H1 (cell line): Measurements from ENCODE around the gene P2RX6. TPM values are rescaled to one million over a fixed set of nuclear protein-coding genes. Genes with fewer than 3 reads are reported as not detected.

Source experiments
- CTCF ChIA-PET: fragments of 300-600 bp; sonication (Branson Sonifier 250); formaldehyde crosslinking; loops from one replicate; lab custom pipeline; 2021; ENCODE audit not compliant: partially characterized antibody; lab: Charles Lee
- POLR2A ChIA-PET: fragments of 300-600 bp; sonication (Branson Sonifier 250); formaldehyde crosslinking; loops from one replicate; lab custom pipeline; 2021; ENCODE audit warnings: inconsistent platforms; ENCODE audit not compliant: partially characterized antibody; lab: Charles Lee
- DNase-seq, 2 experiments: peaks; one replicate each; pipeline versions ENCODE4 v3.0.0 to v3.0.0-alpha.2; 2010 to 2022; ENCODE audit warnings: low spot score in 2 of 2, low read depth in 1 of 2, mixed read lengths in 1 of 2
- FAIRE-seq: peaks from 2 replicates; lab custom pipeline; 2011; peaks lifted over from hg19 to GRCh38; lab: Jason Lieb, UNC
- H2AFZ ChIP-seq: 2 replicates; pipeline ENCODE4 v1.8.1; 2012; ENCODE audit warnings: low read length, inconsistent platforms
- H2AK5ac ChIP-seq: 2 replicates; pipeline ENCODE4 v1.6.1; 2013; ENCODE audit warnings: low read depth, low read length
- H2BK120ac ChIP-seq: replicated peaks from 2 replicates; pipeline ENCODE3; 2013; ENCODE audit warnings: low read depth, low read length, inconsistent platforms
- H2BK12ac ChIP-seq: 2 replicates; pipeline ENCODE4 v1.6.1; 2013; ENCODE audit warnings: low read depth, low read length
- H2BK15ac ChIP-seq: 2 replicates; pipeline ENCODE4 v1.6.1; 2013; ENCODE audit warnings: low read length
- H2BK20ac ChIP-seq: 2 replicates; pipeline ENCODE4 v1.6.1; 2013; ENCODE audit warnings: low read length
- H2BK5ac ChIP-seq: 2 replicates; pipeline ENCODE4 v1.6.1; 2013; ENCODE audit warnings: low read depth, low read length
- H3K14ac ChIP-seq: 2 replicates; pipeline ENCODE4 v1.6.1; 2013; ENCODE audit warnings: inconsistent platforms; ENCODE audit not compliant: insufficient read length
- H3K18ac ChIP-seq: 2 replicates; pipeline ENCODE4 v1.6.1; 2013; ENCODE audit warnings: low read length; ENCODE audit errors: extremely low read depth
- H3K23ac ChIP-seq: 2 replicates; pipeline ENCODE4 v1.6.1; 2013; ENCODE audit warnings: inconsistent platforms; ENCODE audit not compliant: insufficient read length
- H3K23me2 ChIP-seq: 2 replicates; pipeline ENCODE4 v1.6.1; 2013; ENCODE audit warnings: low read depth, low read length
- H3K27ac ChIP-seq: 2 replicates; pipeline ENCODE4 v1.6.1; 2011; ENCODE audit warnings: low read depth, low read length, inconsistent platforms
- H3K27me3 ChIP-seq, 4 experiments: replicated peaks in 1 of 4; 1 replicate in 1 of 4; 2 replicates in 3 of 4; pipeline versions ENCODE4 v1.6.1 to v1.8.1; 2011 to 2013; ENCODE audit warnings: low read length in 3 of 4, mild to moderate bottlenecking in 3 of 4, inconsistent platforms in 2 of 4, mixed read lengths in 2 of 4, moderate library complexity in 1 of 4; ENCODE audit not compliant: control insufficient read depth in 3 of 4, insufficient read depth in 3 of 4; ENCODE audit errors: extremely low read depth in 1 of 4
- H3K36me3 ChIP-seq, 4 experiments: 2 replicates each; pipeline versions ENCODE4 v1.6.1 to v1.8.1; 2011 to 2013; ENCODE audit warnings: mild to moderate bottlenecking in 4 of 4, low read length in 3 of 4, moderate library complexity in 2 of 4, control low read depth in 1 of 4, inconsistent platforms in 1 of 4; ENCODE audit not compliant: insufficient read depth in 4 of 4, control insufficient read depth in 2 of 4
- H3K4ac ChIP-seq: replicated peaks from 2 replicates; pipeline ENCODE3; 2013; ENCODE audit warnings: low read length, low read depth, mixed read lengths, inconsistent platforms; ENCODE audit not compliant: insufficient read length
- H3K4me1 ChIP-seq, 4 experiments: replicated peaks in 1 of 4; 1 replicate in 1 of 4; 2 replicates in 3 of 4; pipeline versions ENCODE4 v1.6.1 to v1.8.1; 2011 to 2013; ENCODE audit warnings: low read length in 3 of 4, inconsistent platforms in 2 of 4, mixed read lengths in 1 of 4; ENCODE audit not compliant: insufficient read depth in 4 of 4, control insufficient read depth in 3 of 4
- H3K4me2 ChIP-seq, 2 experiments: 2 replicates each; pipeline versions ENCODE4 v1.6.1 to v1.8.1; 2011 to 2013; ENCODE audit warnings: low read depth in 2 of 2, low read length in 2 of 2, control low read depth in 1 of 2, inconsistent platforms in 1 of 2, mild to moderate bottlenecking in 1 of 2; ENCODE audit not compliant: insufficient read depth in 1 of 2
- H3K4me3 ChIP-seq, 4 experiments: fragments of 200-600, 300-600 bp in 1 of 4; sonication (generic), shearing (Covaris generic), sonication (Bioruptor Twin) in 1 of 4; 2 replicates each; pipeline versions ENCODE4 v1.5.1 to v1.8.1; 2011 to 2016; ENCODE audit warnings: low read length in 4 of 4, low read depth in 3 of 4, control low read depth in 2 of 4, inconsistent platforms in 2 of 4, mild to moderate bottlenecking in 2 of 4, mixed read lengths in 1 of 4, moderate library complexity in 1 of 4; ENCODE audit not compliant: insufficient read depth in 2 of 4; ENCODE audit errors: extremely low read depth in 1 of 4
- H3K56ac ChIP-seq: replicated peaks from 2 replicates; pipeline ENCODE3; 2013; ENCODE audit warnings: low read depth, mild to moderate bottlenecking, mixed read lengths, low read length, inconsistent platforms; ENCODE audit not compliant: insufficient read length
- H3K79me1 ChIP-seq: 2 replicates; pipeline ENCODE4 v1.6.1; 2013; ENCODE audit warnings: low read depth, low read length, control low read depth
- H3K79me2 ChIP-seq, 2 experiments: 2 replicates each; pipeline versions ENCODE4 v1.6.1 to v1.8.1; 2012 to 2013; ENCODE audit warnings: low read length in 2 of 2, mild to moderate bottlenecking in 2 of 2, inconsistent platforms in 1 of 2; ENCODE audit not compliant: insufficient read depth in 2 of 2, control insufficient read depth in 1 of 2
- H3K9ac ChIP-seq, 4 experiments: replicated peaks in 1 of 4; 1 replicate in 1 of 4; 2 replicates in 3 of 4; pipeline versions ENCODE4 v1.6.1 to v1.8.1; 2011 to 2013; ENCODE audit warnings: low read depth in 3 of 4, low read length in 3 of 4, control low read depth in 2 of 4, mild to moderate bottlenecking in 2 of 4, moderate library complexity in 2 of 4, inconsistent platforms in 1 of 4; ENCODE audit errors: extremely low read depth in 1 of 4
- H3K9me3 ChIP-seq, 2 experiments: 2 replicates each; pipeline versions ENCODE4 v1.6.1 to v1.8.1; 2012 to 2013; ENCODE audit warnings: mild to moderate bottlenecking in 2 of 2, moderate library complexity in 2 of 2, control low read depth in 1 of 2, inconsistent platforms in 1 of 2, low read depth in 1 of 2, low read length in 1 of 2, mixed read lengths in 1 of 2; ENCODE audit not compliant: insufficient read depth in 2 of 2
- H4K20me1 ChIP-seq, 2 experiments: replicated peaks in 1 of 2; 2 replicates each; pipeline versions ENCODE3 to v1.8.1; 2011 to 2013; ENCODE audit warnings: inconsistent platforms in 2 of 2, low read length in 2 of 2, mild to moderate bottlenecking in 1 of 2; ENCODE audit not compliant: insufficient read depth in 2 of 2, control insufficient read depth in 1 of 2
- H4K5ac ChIP-seq: 2 replicates; pipeline ENCODE4 v1.6.1; 2013; ENCODE audit warnings: low read length, low read depth, mixed read lengths, inconsistent platforms; ENCODE audit not compliant: insufficient read length
- H4K8ac ChIP-seq: 2 replicates; pipeline ENCODE4 v1.8.0; 2013; ENCODE audit warnings: mild to moderate bottlenecking, moderate library complexity, low read length, inconsistent platforms; ENCODE audit not compliant: insufficient read depth; ENCODE audit errors: extremely low read depth
- H4K91ac ChIP-seq: replicated peaks from 2 replicates; pipeline ENCODE3; 2013; ENCODE audit warnings: low read length, mixed read lengths, inconsistent platforms; ENCODE audit not compliant: insufficient read length
- CEBPB ChIP-seq: IDR thresholded peaks from 2 replicates; pipeline ENCODE4 v1.6.1; 2012; ENCODE audit warnings: low read depth, low read length
- CHD2 ChIP-seq: IDR thresholded peaks from 2 replicates; pipeline ENCODE4 v1.6.1; 2012; ENCODE audit warnings: low read length, improper control_type of control experiment
- JUND ChIP-seq: IDR thresholded peaks from 2 replicates; pipeline ENCODE4 v1.6.1; 2011; ENCODE audit warnings: mild to moderate bottlenecking, improper control_type of control experiment, low read length
- KDM5A ChIP-seq: fragments of 200-600 bp; IDR thresholded peaks from 2 replicates; pipeline ENCODE4 v1.7.1; 2012; ENCODE audit warnings: mild to moderate bottlenecking, low read length, inconsistent platforms, mixed read lengths
- SIN3A ChIP-seq, 2 experiments: IDR thresholded peaks in 1 of 2; conservative IDR thresholded peaks in 1 of 2; 2 replicates each; pipeline ENCODE4 v1.6.1; 2011 to 2012; ENCODE audit warnings: low read length in 2 of 2, improper control_type of control experiment in 1 of 2, low read depth in 1 of 2, mild to moderate bottlenecking in 1 of 2
- SIRT6 ChIP-seq: IDR thresholded peaks from one replicate; pipeline ENCODE4 v1.7.1; 2012; ENCODE audit warnings: low read length, inconsistent platforms
- SIX5 ChIP-seq: IDR thresholded peaks from 2 replicates; pipeline ENCODE4 v1.6.1; 2011; ENCODE audit warnings: mild to moderate bottlenecking, low read depth, low read length
- WGBS, 2 experiments: shearing (Covaris generic) in 1 of 2; methylation state at CpG; one replicate each; pipeline versions ENCODE4 v1.1.6 to v1.1.7; 2013 to 2015; ENCODE audit warnings: low lambda C conversion rate in 2 of 2, mixed read lengths in 2 of 2, inconsistent platforms in 1 of 2, low coverage in 1 of 2, missing lambda C conversion rate in 1 of 2; ENCODE audit not compliant: insufficient replicate concordance in 2 of 2, insufficient coverage in 1 of 2, insufficient read length in 1 of 2; ENCODE audit errors: extremely low coverage in 1 of 2, missing lambda C conversion rate in 1 of 2; 5-methylcytosine and 5-hydroxymethylcytosine counted together
- polyA plus RNA-seq, 7 experiments: library from polyadenylated mRNA; depleted of rRNA in 3 of 7; stranded (reverse) in 5 of 7; unstranded in 2 of 7; fragments of >200 nt in 5 of 7; fragments of 200-250 nt in 2 of 7; gene quantifications; 1 replicate in 5 of 7; 2 replicates in 1 of 7; 4 replicates in 1 of 7; pipeline versions ENCODE4 v1.2.1 to v1.2.3, GENCODE V29; 2011 to 2013; ENCODE audit warnings: missing spikeins in 2 of 7, mixed read lengths in 2 of 7
- total RNA-seq: library from RNA; stranded (reverse); fragmentation: NEBNext Ultra II Directional; extraction: Animal tissue kit (Norgen Biotek cat#: 25700); gene quantifications from 2 replicates; pipeline ENCODE4 v1.2.1, GENCODE V29; 2021
- TF ChIP-seq, protein P1 (sequence below): IDR thresholded peaks from 2 replicates; pipeline ENCODE4 v1.6.1; 2012; ENCODE audit warnings: inconsistent platforms

P2RX6 gene
- total and polyA plus RNA-seq, 2 of the 8 experiments (the other 6 are each of a cell fraction or from before 2014, with no cell fraction given), result 0.09 TPM; not detected in 1

- H4K91ac ChIP-seq, result no peak overlapping the region
- H3K27me3 ChIP-seq, result no peaks in the 10 kb centered on the region
- H2BK12ac ChIP-seq, result no peak overlapping the region
- no peaks in the 10 kb centered on the region for H3K79me1 ChIP-seq
- H2BK120ac ChIP-seq, result no peak overlapping the region
- no peak overlapping the region for H3K4ac ChIP-seq
- H3K4me2 ChIP-seq, result no peak overlapping the region
- no peaks in the 10 kb centered on the region; a peak in 1 of 7 replicates for H3K4me1 ChIP-seq
- no peak overlapping the region for H3K23ac ChIP-seq
- no peak overlapping the region for H3K14ac ChIP-seq
- no peak overlapping the region for H4K8ac ChIP-seq
- no peak for DNase-seq
- H2AK5ac ChIP-seq, result no peak overlapping the region
- H2BK5ac ChIP-seq, result no peak overlapping the region
- no peak overlapping the region for H3K27ac ChIP-seq
- H2AFZ ChIP-seq, result no peak overlapping the region
- POLR2A ChIA-PET, result no interaction called here
- H3K79me2 ChIP-seq, result no peaks in the 10 kb centered on the region
- H2BK15ac ChIP-seq, result no peak overlapping the region
- H4K5ac ChIP-seq, result no peak overlapping the region
- TF ChIP-seq SIRT6 (no peak), KDM5A (no peak), SIN3A (conservative IDR thresholded peaks at IDR 0.05 in 1 of 2, IDR thresholded peaks at IDR 0.05 in 1 of 2; ENCODE audit: low read depth in 1 of 2, low read length in 2 of 2) (no peak), JUND (no peak), CEBPB (no peak), CHD2 (no peak), SIX5 (no peak)
- TF ChIP-seq, protein P1, sequence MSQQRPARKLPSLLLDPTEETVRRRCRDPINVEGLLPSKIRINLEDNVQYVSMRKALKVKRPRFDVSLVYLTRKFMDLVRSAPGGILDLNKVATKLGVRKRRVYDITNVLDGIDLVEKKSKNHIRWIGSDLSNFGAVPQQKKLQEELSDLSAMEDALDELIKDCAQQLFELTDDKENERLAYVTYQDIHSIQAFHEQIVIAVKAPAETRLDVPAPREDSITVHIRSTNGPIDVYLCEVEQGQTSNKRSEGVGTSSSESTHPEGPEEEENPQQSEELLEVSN, result no peak
- TF ChIP-seq, all 59 proteins: peak for 0
- no peak for FAIRE-seq
- Histone ChIP-seq H3K36me3 (no peaks in the 10 kb centered on the region), H3K23me2 (no peaks in the 10 kb centered on the region), H3K4me3 (no peak overlapping the region), H3K9ac (no peak overlapping the region), H3K9me3 (no peaks in the 10 kb centered on the region), H3K18ac (no peak overlapping the region), H3K56ac (no peak overlapping the region), H4K20me1 (no peaks in the 10 kb centered on the region), H2BK20ac (no peak overlapping the region)
- CTCF ChIA-PET, result interaction anchor here (1.0 kb wide), 1 partner anchor 57 kb away, joined by 3 read pairs; no protein-coding TSS in a partner anchor
- 88% methylated on average over 5 of the region's 5 CpGs; no CpG with 5 or more reads in 1 of the 2 experiments for WGBS, 2 experiments
Observed at GRCh38 chr22:21073482-21073881, 58.5 kb downstream of the P2RX6 start.
